Measurements from ENCODE around the gene NKX1-2.

GRCh38 chr10:124418726-124419501 lies 30.9 kb downstream of the NKX1-2 start, which contains the start of gene OAT:
- TF ChIP-seq CTCF (IDR thresholded peaks at IDR 0.05) (no peak), POLR2A (IDR thresholded peaks at IDR 0.05) (peak in 1 of 2 donors; percentile 69)
